GM19023 (cell line): Measurements from ENCODE around the gene TMEM183A.
"Not testable (repeated sequence)": the region's sequence is repeated elsewhere in the genome, so short reads cannot be mapped to it uniquely, and the experiment has no call there.

Experiments used
- ATAC-seq: cut with Tn5 transposase; IDR thresholded peaks from one replicate; pipeline ENCODE4 v1.9.1; 2021; ENCODE audit warnings: mild to moderate bottlenecking, moderate library complexity; ENCODE audit not compliant: unreplicated experiment

The TMEM183A gene

DNA sequence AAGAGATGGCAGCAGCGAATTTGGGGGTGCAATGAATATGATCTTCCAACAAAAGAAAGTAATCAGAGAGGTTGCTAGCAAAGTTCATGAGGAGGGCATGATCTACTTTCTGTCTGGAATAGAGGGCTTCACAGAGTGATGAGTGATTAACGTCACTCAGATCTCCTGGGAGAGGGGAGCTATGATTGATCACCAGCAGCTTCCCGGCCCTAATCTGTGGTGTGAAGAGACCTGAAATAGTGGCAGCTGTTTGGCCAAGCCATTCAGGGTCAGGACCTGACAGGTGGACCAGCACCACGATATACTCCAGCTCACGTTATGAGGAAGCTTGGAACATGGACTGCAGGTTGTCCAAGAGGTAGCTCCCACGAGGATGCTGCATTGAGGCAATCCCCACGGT, 19.9 kb upstream of the TMEM183A start:
- no peak for ATAC-seq

DNA sequence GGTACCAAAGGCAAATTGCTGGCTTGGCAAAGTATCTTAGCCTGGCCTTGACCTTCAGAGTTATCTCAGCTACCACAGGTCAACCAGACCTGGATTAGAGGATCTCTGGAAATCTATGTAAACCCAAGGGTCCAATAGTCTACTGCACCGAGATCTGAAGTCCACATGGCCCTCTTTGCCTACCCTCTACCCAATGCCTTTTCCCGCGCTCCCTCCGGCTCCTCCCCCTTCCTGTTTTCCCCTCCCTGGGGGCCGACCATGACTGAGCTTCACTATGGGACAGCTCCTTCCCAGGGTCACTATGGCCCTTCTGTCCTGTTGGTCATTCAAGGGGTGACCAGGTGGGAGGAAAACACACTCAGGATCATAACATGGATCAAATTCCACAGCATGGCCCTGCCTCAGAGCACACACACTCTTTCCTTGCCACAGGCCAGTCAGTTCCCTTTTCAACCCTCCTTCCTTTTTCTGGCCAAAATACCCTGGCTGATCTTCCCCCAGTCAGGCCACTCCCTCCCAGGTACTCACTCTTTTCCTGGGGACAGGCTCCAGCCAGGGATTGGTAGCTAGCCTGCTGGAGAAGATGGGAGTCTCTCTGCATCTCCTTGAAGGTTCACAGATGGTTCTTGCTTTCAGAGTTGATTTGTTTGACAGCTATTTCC, 19.1 kb upstream of the TMEM183A start:
- ATAC-seq = no peak

GRCh38 chr1:202989879-202990278, 17.3 kb upstream of the TMEM183A start:
- no peak for ATAC-seq

DNA sequence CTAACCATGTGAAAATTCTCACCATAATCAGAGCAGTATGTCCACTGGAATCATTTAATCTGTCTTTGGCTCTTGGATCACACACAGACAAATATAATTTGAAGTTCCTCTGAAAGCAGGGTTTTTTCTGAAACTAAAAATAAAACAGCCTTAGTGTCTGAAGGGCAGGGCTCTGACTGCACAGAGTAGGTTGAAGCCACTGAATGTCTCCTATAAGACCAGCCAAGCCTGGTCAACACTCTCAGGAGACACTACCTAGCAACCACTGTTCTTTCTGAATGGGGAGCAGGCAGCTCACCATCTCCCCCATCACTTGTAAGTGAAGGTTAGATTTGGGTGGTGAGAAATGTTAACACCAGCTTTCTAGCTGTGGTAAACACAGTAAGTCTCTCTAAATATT, 16.1 kb upstream of the TMEM183A start:
- no peak for ATAC-seq

DNA sequence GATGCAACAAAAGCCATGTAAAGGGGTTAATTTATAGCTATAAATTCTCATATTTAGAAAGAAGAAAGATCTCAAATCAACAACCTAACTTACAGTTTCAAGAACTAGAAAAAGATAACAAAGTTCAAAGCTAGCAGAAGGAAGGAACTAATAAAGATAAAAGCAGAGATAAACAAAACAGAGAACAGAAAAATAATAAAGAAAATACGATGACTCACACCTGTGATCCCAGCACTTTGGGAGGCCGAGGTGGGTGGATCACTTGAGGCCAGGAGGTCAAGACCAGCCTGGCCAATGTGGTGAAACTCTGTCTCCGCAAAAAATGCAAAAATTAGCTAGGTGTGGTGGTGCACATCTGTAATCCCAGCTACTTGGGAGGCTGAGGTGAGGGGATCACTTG, 12.4 kb upstream of the TMEM183A start:
- ATAC-seq = no peak

GRCh38 chr1:202998836-202999750, 8.1 kb upstream of the TMEM183A start:
- ATAC-seq = no peak

DNA sequence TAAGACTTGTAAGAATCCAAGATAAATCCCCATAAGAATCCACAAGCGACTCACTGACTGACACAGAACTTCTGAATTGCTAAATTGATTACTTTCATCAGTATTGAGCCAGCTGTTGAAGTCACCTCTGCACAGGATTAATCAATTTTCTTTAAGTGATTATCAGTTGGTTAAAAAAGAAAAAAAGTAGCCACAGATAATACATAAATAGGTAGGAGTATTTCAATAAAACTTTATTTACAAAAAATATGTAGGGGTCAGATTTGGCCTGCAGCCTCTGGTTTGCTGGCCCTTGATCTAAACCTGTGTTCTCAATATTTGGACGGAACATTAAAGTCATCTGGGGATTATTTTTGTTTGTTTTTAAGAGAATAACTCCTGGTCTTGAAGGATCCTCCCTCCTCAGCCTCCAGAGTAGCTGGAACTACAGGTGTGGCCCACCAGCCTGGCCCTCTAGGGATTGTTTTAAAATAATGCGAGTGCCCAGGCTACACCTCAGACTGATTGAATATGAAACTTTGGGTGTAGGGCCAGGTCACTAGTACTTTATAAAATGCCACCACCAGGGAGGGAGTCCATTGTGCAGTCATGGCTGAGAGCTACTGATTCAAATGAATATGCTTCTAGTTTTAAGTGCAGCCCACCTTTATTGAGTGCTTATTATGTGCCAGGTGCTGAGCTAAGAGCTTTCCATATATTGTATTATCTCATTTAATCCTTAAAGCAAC, 6.8 kb upstream of the TMEM183A start:
- no peak for ATAC-seq

GRCh38 chr1:203001986-203002385, 5.2 kb upstream of the TMEM183A start:
- no peak for ATAC-seq

DNA sequence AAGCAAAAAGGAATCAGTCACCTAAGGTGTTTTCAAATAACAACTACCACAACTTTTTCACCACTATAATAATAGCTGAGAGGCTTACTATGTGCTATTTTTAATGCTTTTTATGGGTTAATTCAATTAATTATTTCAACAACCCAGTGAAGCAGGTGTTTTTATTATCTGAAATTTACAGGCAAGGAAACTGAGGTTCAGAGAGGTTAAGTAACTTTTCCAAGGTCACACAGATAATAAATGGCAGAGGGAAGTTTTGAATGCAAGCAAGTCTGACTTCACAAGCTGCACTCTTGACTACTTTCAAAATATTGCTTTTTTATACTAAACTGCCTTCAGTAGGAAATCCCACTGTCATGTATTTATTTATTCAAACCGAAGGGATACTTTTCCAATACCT, 4.2 kb upstream of the TMEM183A start:
- no peak for ATAC-seq

DNA sequence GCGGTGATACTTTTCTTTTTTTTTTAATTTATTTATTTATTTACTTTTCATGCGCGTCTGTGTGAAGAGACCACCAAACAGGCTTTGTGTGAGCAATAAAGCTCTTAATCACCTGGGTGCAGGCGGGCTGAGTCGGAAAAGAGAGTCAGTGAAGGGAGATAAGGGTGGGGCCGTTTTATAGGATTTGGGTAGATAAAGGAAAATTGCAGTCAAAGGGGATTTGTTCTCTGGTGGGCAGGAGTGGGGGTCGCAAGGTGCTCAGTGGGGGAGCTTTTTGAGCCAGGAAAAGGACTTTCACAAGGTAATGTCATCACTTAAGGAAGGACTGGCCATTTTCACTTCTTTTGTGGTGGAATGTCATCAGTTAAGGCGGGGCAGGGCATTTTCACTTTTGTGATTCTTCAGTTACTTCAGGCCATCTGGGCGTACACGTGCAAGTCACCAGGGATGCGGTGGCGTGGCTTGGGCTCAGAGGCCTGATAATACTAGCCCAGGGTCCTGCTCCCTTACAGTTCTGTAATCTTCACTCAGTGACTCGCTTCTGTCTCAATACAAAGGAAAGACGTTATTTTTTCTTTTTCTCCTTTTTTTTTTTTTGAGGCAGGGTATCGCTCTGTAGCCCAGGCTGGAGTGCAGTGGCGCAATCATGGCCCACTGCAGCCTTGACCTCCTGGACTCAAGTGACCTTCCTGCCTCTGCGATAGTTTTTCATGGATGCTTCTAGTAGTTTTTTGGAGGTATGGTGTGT, 1.6 kb upstream of the TMEM183A start:
- ATAC-seq = not testable (repeated sequence)

DNA sequence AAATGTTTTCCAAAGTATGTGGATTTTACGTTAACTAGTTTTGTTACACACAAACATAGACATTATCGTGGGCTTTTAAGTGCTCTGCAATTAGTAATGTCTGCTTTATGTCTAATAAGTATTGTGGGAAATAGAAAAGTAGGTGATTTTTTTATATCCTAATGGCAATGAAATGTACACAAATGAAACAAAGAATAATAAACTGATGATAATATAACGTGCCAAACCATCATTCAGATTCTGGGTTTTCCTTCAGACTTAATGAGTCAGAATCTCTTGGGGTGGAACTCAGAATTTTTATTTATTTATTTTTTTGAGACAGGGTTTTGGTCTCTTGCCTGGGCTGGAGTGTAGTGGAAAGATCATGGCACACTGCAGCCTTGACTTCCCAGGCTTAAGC, 2.0 kb downstream of the TMEM183A start:
- ATAC-seq = no peak

- ATAC-seq = no peak
Observed at GRCh38 chr1:203011582-203011981, 4.4 kb downstream of the TMEM183A start.

DNA sequence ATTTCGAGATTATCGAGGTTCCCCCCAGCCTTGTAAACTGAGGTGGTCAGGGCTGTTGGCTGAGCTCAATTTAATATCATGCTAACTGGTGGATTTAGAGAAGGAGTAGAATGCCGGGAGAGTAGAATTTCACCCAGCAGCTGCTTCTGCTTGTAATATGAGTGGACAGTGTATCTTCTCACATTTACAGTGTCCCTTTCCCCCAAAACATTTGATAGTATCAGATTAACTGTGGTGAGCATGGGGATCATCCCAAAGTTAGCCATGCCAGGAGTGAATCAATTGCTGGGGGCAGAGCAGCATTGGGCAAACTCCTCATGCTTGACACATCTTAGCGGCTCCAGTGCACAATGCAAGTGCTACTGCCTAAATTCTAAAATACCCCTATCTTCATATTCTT, 9.9 kb downstream of the TMEM183A start:
- no peak for ATAC-seq

DNA sequence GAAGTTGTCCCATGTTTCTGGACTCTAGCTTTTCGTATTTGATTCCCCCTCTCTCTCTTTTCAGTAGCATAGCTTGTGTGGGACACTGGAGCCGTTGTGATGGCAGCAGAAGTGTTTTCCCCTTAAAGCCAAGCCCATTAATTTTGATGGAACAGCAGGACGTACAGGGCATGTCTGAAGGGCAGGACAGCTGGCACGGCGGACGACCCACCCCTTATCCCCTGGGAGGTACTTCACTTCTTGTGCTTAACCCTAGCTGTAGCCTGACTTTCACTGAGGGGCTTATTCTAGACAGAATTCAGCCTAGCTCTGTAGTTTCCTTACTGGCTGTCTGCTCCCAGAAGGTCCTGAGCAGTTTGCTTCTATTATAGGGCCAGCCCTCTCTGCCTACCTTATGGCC, 10.5 kb downstream of the TMEM183A start:
- no peak for ATAC-seq

- not testable (repeated sequence) for ATAC-seq
Observed at GRCh38 chr1:203022855-203023254, 15.7 kb downstream of the TMEM183A start.

DNA sequence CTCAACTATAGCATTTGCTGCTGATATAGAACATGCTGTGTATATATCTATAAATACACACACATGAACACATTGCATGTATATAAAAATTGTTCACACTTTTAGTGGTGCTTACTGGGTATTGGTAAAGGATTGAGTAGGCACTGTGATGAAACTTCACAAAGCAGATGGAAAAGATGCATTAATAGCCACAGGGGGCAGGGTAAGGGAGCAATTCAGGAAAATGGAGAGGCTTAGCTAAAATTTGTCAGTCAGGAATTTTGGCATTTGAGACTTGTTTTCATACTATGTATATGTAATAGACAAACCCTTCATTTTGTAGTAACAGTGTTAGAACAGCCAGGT, 18.5 kb downstream of the TMEM183A start:
- ATAC-seq = no peak

DNA sequence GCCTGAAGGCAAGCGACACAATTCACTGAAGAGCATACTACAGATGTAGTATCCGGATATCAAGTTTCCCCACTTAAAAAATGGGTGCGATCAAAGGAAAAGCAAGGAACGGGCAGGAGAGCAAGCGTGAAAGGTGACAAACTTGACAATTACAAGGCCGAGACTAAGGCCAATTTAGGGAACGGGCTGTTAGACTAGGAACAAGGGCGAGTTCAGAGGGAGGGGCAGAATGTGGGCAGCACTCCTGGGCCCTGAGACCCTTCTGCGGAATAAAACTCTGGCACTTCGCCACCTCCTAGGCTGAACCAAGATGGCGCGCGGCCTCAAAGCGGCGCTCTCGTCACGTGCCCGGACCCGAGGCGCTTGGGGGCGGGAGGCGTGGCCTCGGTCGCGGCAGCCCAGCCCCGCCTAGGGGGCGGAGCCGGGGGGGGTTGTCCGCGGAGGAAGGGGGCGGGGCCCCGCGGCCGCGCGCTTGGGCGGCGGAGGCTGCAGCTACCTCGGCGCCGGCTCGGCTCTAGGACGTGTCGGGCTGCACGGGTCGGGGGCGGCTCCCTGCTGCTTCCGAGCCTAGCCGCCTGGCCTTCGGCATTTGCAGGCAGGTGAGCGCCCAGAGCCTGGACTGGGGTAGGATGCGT, 19.0 kb downstream of the TMEM183A start, which contains the start of gene PPFIA4:
PPFIA4 (plus strand) TSS at position 461 of the 635 bp plus-strand sequence. CDS start 12,518 bp downstream, outside the sequence.
- ATAC-seq = peak; percentile 80

- ATAC-seq = peak; percentile 19
Observed at GRCh38 chr1:203026666-203027663, 19.8 kb downstream of the TMEM183A start.
